CD4-positive, alpha-beta memory T cell (primary cell): ENCODE results near the gene EIF4H. TPM values are rescaled to one million over a fixed set of nuclear protein-coding genes. Genes with fewer than 3 reads are reported as not detected.

Source experiments
- CTCF ChIA-PET: fragments of 350-600 bp; sonication (Branson Sonifier 250); formaldehyde crosslinking; loops from one replicate; lab custom pipeline; 2021; ENCODE audit warnings: inconsistent platforms; ENCODE audit not compliant: partially characterized antibody; lab: Charles Lee
- POLR2A ChIA-PET: fragments of 350-600 bp; sonication (Branson Sonifier 250); formaldehyde crosslinking; loops from one replicate; lab custom pipeline; 2021; ENCODE audit not compliant: partially characterized antibody; lab: Charles Lee
- DNase-seq, 5 donors: peaks; one replicate each; pipeline versions ENCODE4 v3.0.0 to v3.0.0-alpha.2; 2020 to 2022; ENCODE audit warnings: mixed read lengths in 1 of 5
- H3K27ac ChIP-seq: one replicate; pipeline ENCODE4 v1.7.0; 2013; ENCODE audit warnings: low read depth, low read length
- H3K27me3 ChIP-seq: 2 replicates; pipeline ENCODE4 v1.7.0; 2013; ENCODE audit warnings: mild to moderate bottlenecking, low read length, moderate library complexity; ENCODE audit not compliant: insufficient read depth
- H3K36me3 ChIP-seq: 2 replicates; pipeline ENCODE4 v1.7.0; 2013; ENCODE audit warnings: mild to moderate bottlenecking, low read length, moderate library complexity; ENCODE audit not compliant: insufficient read depth
- H3K4me1 ChIP-seq: 2 replicates; pipeline ENCODE4 v1.7.0; 2013; ENCODE audit warnings: mild to moderate bottlenecking, low read length, moderate library complexity; ENCODE audit not compliant: insufficient read depth
- H3K4me3 ChIP-seq, 2 donors: one replicate each; pipeline ENCODE4 v1.7.0; 2013; ENCODE audit warnings: low read length in 2 of 2, mild to moderate bottlenecking in 1 of 2
- H3K9me3 ChIP-seq, 2 donors: one replicate each; pipeline ENCODE4 v1.7.0; 2013; ENCODE audit warnings: low read length in 2 of 2, control low read depth in 1 of 2; ENCODE audit not compliant: control insufficient read depth in 1 of 2
- H3K27ac Mint-ChIP-seq, 7 donors: one replicate each; pipeline ENCODE4 v1.8.0; 2020 to 2021; ENCODE audit warnings: mixed read lengths in 7 of 7, mild to moderate bottlenecking in 6 of 7, inconsistent platforms in 3 of 7, moderate library complexity in 3 of 7
- H3K27me3 Mint-ChIP-seq, 2 donors: one replicate each; pipeline ENCODE4 v1.8.0; 2020 to 2021; ENCODE audit warnings: mixed read lengths in 2 of 2
- H3K36me3 Mint-ChIP-seq, 2 donors: one replicate each; pipeline ENCODE4 v1.8.0; 2020 to 2021; ENCODE audit warnings: mixed read lengths in 2 of 2, inconsistent platforms in 1 of 2, mild to moderate bottlenecking in 1 of 2
- H3K4me1 Mint-ChIP-seq, 4 donors: one replicate each; pipeline ENCODE4 v1.8.0; 2020 to 2021; ENCODE audit warnings: mixed read lengths in 4 of 4, mild to moderate bottlenecking in 1 of 4
- H3K4me3 Mint-ChIP-seq, 8 donors: one replicate each; pipeline ENCODE4 v1.8.0; 2020 to 2021; ENCODE audit warnings: mixed read lengths in 8 of 8, mild to moderate bottlenecking in 7 of 8, moderate library complexity in 6 of 8, inconsistent platforms in 3 of 8
- H3K9me3 Mint-ChIP-seq, 8 donors: one replicate each; pipeline ENCODE4 v1.8.0; 2020 to 2021; ENCODE audit warnings: mixed read lengths in 8 of 8, mild to moderate bottlenecking in 5 of 8, inconsistent platforms in 3 of 8, moderate library complexity in 1 of 8
- intact Hi-C: fragments of 100-400 bp; cut with micrococcal nuclease; formaldehyde crosslinking; loops from one replicate; pipeline ENCODE4 v1.15.1; 2023
- polyA plus RNA-seq, 2 donors: library from polyadenylated mRNA; unstranded; fragments of 300-500 nt; fragmentation: Illumina TruSeq; gene quantifications; one replicate each; pipeline ENCODE4 v1.2.3, GENCODE V29; 2021
- total RNA-seq, 2 experiments: library from RNA; stranded (reverse); gene quantifications; one replicate each; pipeline ENCODE4 v1.2.3, GENCODE V29; 2021

EIF4H gene
- total and polyA plus RNA-seq, 4 experiments from 2014 or later = 167 to 316 (median 196) TPM

DNA sequence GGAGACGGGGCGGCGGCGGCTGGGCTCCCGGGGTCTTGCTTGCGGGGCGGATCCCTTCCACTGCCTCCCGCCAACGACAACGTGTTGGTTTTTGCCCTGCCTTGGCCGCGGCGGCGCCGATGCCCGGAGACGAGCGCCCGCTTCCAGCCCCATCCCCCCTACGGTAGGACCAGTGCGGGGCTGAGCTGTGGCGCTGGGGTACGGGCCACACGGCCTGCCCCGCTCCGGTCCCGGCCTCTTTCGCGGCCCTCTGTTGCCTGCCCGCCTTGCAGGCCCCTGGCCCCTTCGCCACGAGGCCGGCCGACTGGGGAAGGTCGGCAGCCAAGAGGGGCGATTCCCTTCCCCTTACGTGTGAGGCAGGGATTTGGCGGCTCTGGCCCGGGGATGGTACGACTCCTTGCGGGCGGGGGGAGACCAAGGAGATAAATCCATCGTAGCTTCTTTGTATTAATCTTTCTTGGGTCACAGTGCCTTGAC lies 488 bp downstream of the EIF4H start:
- Histone ChIP-seq H3K27ac (peak overlapping the region; percentile 91), H3K36me3 (no peaks in the 10 kb centered on the region), H3K27me3 (no peaks in the 10 kb centered on the region), H3K4me1 (peaks cover 54% of the 10 kb centered on the region), H3K9me3 (no peaks in the 10 kb centered on the region), H3K4me3 (peak overlapping the region; percentile 87 to 89)
- Mint-ChIP-seq H3K36me3 (peaks cover 9 to 24% of the 10 kb centered on the region in 2 donors), H3K27ac (peak overlapping the region; percentile 87 to 97 (median 95)), H3K4me1 (peaks cover 36 to 63% (median 48%) of the 10 kb centered on the region in 4 donors), H3K27me3 (no peaks in the 10 kb centered on the region), H3K4me3 (peak overlapping the region; percentile 85 to 94 (median 92)), H3K9me3 (peaks cover 0 to 2% (median 0%) of the 10 kb centered on the region in 8 donors)
- ChIA-PET CTCF (interaction anchor here (1.1 to 2.4 kb wide), 3 partner anchors 9 to 107 kb away, joined by 5 to 9 read pairs (median 9); no protein-coding TSS in a partner anchor), POLR2A (interaction anchor here (0.6 to 2.9 kb wide), 17 partner anchors 10 to 1873 kb away, joined by 3 to 30 read pairs (median 3); partner anchors contain the start of genes GTF2I, LIMK1, MDH2 and RFC2)
- intact Hi-C loops = loop anchor here (1.0 to 2.0 kb wide), 4 partner anchors 80 to 115 kb away; partner anchors contain the start of genes CLIP2, LIMK1 and RFC2
- peak in 1 of 5 donors; percentile 58 for DNase-seq

GRCh38 chr7:74175340-74175739 lies 1.2 kb downstream of the EIF4H start:
- H3K27ac ChIP-seq = peak overlapping the region; percentile 91
- H3K27me3 ChIP-seq = no peaks in the 10 kb centered on the region
- Mint-ChIP-seq H3K36me3 (peaks cover 9 to 24% of the 10 kb centered on the region in 2 donors), H3K9me3 (peaks cover 0 to 2% (median 0%) of the 10 kb centered on the region in 8 donors), H3K27me3 (no peaks in the 10 kb centered on the region), H3K4me1 (peaks cover 38 to 70% (median 52%) of the 10 kb centered on the region in 4 donors), H3K27ac (peak overlapping the region; percentile 7 to 97 (median 95)), H3K4me3 (peak overlapping the region; percentile 85 to 94 (median 92))
- POLR2A ChIA-PET = interaction anchor here (0.6 to 2.9 kb wide), 10 partner anchors 9 to 1873 kb away, joined by 3 to 30 read pairs (median 4); partner anchors contain the start of genes LIMK1, MDH2, RFC2 and STYXL1
- H3K4me1 ChIP-seq = peaks cover 61% of the 10 kb centered on the region
- H3K9me3 ChIP-seq = no peaks in the 10 kb centered on the region
- intact Hi-C loops = loop anchor here (2.0 kb wide), 1 partner anchor 107 kb away; no protein-coding TSS in a partner anchor
- H3K36me3 ChIP-seq = no peaks in the 10 kb centered on the region
- H3K4me3 ChIP-seq = peak overlapping the region; percentile 87 to 89
- CTCF ChIA-PET = interaction anchor here (1.1 to 3.9 kb wide), 4 partner anchors 8 to 107 kb away, joined by 5 to 20 read pairs (median 9); no protein-coding TSS in a partner anchor
- DNase-seq = no peak

- intact Hi-C loops = no loop called here
- ChIA-PET CTCF (interaction anchor here (1.2 to 3.9 kb wide), 3 partner anchors 9 to 109 kb away, joined by 4 to 20 read pairs (median 9); no protein-coding TSS in a partner anchor), POLR2A (no interaction called here)
- Histone ChIP-seq H3K4me3 (no peak overlapping the region), H3K27me3 (no peaks in the 10 kb centered on the region), H3K4me1 (peaks cover 73% of the 10 kb centered on the region), H3K36me3 (no peaks in the 10 kb centered on the region), H3K27ac (no peak overlapping the region), H3K9me3 (no peaks in the 10 kb centered on the region)
- no peaks in the 10 kb centered on the region for H3K27me3 Mint-ChIP-seq
- H3K4me3 Mint-ChIP-seq = peak overlapping the region; percentile 65 to 94 (median 86)
- H3K27ac Mint-ChIP-seq = peak overlapping the region in 6 of 7 donors; percentile 19 to 94 (median 62)
- H3K4me1 Mint-ChIP-seq = peaks cover 45 to 82% (median 62%) of the 10 kb centered on the region in 4 donors
- DNase-seq = no peak
- peaks cover 9 to 30% of the 10 kb centered on the region in 2 donors for H3K36me3 Mint-ChIP-seq
- peaks cover 0 to 2% (median 0%) of the 10 kb centered on the region in 8 donors for H3K9me3 Mint-ChIP-seq
These were observed 2.4 kb downstream of the EIF4H start for GRCh38 chr7:74176555-74176954.

DNA sequence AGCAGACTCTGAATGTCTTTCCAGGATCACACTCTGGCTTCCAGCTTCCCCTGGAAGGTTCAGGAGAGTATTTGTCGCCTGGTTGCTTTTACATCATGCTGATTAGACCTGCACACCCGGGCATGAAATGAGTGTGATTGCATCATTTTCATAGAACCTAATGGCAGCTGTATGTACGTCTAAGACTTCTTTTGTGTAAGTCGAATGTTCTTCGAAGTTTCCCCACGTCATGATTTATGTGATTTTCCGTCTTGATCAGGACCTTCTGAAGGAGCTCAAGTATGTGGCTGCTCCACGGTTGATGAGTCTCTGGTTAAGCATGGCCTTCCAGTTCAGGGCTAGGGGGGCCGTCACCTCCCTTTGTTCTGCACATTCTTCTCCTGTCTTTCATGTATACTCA lies 4.5 kb downstream of the EIF4H start:
- POLR2A ChIA-PET = interaction anchor here (0.5 kb wide), 1 partner anchor 1288 kb away, joined by 3 read pairs; no protein-coding TSS in a partner anchor
- intact Hi-C loops = no loop called here
- H3K27ac ChIP-seq = no peak overlapping the region
- CTCF ChIA-PET = interaction anchor here (0.7 to 3.9 kb wide), 3 partner anchors 28 to 1660 kb away, joined by 3 to 20 read pairs (median 8); no protein-coding TSS in a partner anchor
- H3K27ac Mint-ChIP-seq = peak overlapping the region in 6 of 7 donors; percentile 15 to 94 (median 48)
- no peaks in the 10 kb centered on the region for H3K27me3 Mint-ChIP-seq
- H3K4me3 Mint-ChIP-seq = peak overlapping the region in 7 of 8 donors; percentile 2 to 88 (median 73)
- H3K36me3 Mint-ChIP-seq = peaks cover 14 to 40% of the 10 kb centered on the region in 2 donors
- H3K27me3 ChIP-seq = no peaks in the 10 kb centered on the region
- no peak overlapping the region for H3K4me3 ChIP-seq
- H3K36me3 ChIP-seq = no peaks in the 10 kb centered on the region
- no peaks in the 10 kb centered on the region for H3K9me3 ChIP-seq
- H3K9me3 Mint-ChIP-seq = peaks cover 0 to 2% (median 0%) of the 10 kb centered on the region in 8 donors
- peaks cover 54 to 89% (median 72%) of the 10 kb centered on the region in 4 donors for H3K4me1 Mint-ChIP-seq
- DNase-seq = no peak
- peaks cover 88% of the 10 kb centered on the region for H3K4me1 ChIP-seq

DNA sequence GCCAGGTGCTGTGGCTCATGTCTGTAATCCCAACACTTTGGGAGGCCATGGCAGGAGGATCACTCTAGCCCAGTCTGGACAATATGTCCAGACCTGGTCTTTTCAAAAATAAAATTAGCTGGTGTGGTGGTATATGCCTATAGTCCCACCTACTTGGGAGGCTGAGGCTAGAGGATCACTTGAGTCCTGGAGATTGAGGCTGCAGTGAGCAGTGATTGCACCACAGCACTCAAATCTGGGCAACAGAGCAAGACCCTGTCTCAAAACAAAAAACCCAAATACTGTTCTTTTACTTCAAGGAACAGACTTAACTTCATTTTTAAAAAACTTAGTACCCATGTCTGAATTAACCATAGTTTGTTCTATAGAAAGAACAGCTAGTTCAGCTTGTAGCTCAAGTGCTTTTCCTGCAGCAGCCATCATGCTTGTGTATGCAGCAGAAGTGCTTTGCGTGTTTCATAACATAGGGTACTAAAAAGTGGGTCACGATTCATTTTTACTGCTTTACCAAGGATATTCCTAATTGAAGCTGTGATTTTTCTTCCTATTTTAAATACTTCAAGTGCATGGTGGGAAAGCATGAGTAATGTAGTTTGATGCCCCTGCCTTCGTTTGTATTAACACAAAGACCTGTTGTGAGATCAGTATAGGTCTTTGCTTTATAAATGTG lies 5.9 kb downstream of the EIF4H start:
- Histone ChIP-seq H3K27me3 (no peaks in the 10 kb centered on the region), H3K4me3 (no peak overlapping the region), H3K4me1 (peaks cover 99% of the 10 kb centered on the region), H3K27ac (no peak overlapping the region), H3K9me3 (no peaks in the 10 kb centered on the region), H3K36me3 (no peaks in the 10 kb centered on the region)
- peaks cover 64 to 98% (median 82%) of the 10 kb centered on the region in 4 donors for H3K4me1 Mint-ChIP-seq
- ChIA-PET POLR2A (no interaction called here), CTCF (interaction anchor here (0.6 to 2.3 kb wide), 5 partner anchors 25 to 221 kb away, joined by 4 to 18 read pairs (median 6); no protein-coding TSS in a partner anchor)
- intact Hi-C loops = no loop called here
- peak overlapping the region in 2 of 7 donors; percentile 4 to 45 for H3K27ac Mint-ChIP-seq
- peaks cover 14 to 44% of the 10 kb centered on the region in 2 donors for H3K36me3 Mint-ChIP-seq
- H3K27me3 Mint-ChIP-seq = no peaks in the 10 kb centered on the region
- peak overlapping the region in 5 of 8 donors; percentile 9 to 88 (median 21) for H3K4me3 Mint-ChIP-seq
- H3K9me3 Mint-ChIP-seq = peaks cover 0 to 2% (median 0%) of the 10 kb centered on the region in 8 donors
- DNase-seq = no peak

- Histone ChIP-seq H3K4me1 (peaks cover 99% of the 10 kb centered on the region), H3K36me3 (no peaks in the 10 kb centered on the region), H3K4me3 (no peak overlapping the region), H3K27ac (no peak overlapping the region), H3K27me3 (no peaks in the 10 kb centered on the region), H3K9me3 (no peaks in the 10 kb centered on the region)
- Mint-ChIP-seq H3K36me3 (peaks cover 14 to 49% of the 10 kb centered on the region in 2 donors), H3K4me1 (peaks cover 66 to 98% (median 83%) of the 10 kb centered on the region in 4 donors), H3K27me3 (no peaks in the 10 kb centered on the region), H3K9me3 (peaks cover 0 to 2% (median 0%) of the 10 kb centered on the region in 8 donors), H3K4me3 (peak overlapping the region in 3 of 8 donors; percentile 17 to 61 (median 26)), H3K27ac (peak overlapping the region in 4 of 7 donors; percentile 36 to 50 (median 44))
- DNase-seq = no peak
- ChIA-PET POLR2A (no interaction called here), CTCF (interaction anchor here (1.1 to 2.3 kb wide), 4 partner anchors 24 to 220 kb away, joined by 4 to 18 read pairs (median 7); no protein-coding TSS in a partner anchor)
- intact Hi-C loops = no loop called here
These were observed 6.7 kb downstream of the EIF4H start for GRCh38 chr7:74180866-74181265.
